SU-DHL-6 (cell line): ENCODE data around the gene UCN2.

Experiments used
- H2AFZ ChIP-seq: fragments of 200-600 bp; sonication (generic); 2 replicates; pipeline ENCODE4 v1.6.1; 2014; ENCODE audit warnings: low read depth, mild to moderate bottlenecking, moderate library complexity, mixed read lengths, antibody characterized with exemption, low read length; ENCODE audit not compliant: severe bottlenecking
- H3F3A ChIP-seq: fragments of 200-600 bp; shearing (Covaris generic); 2 replicates; pipeline ENCODE4 v1.6.0; 2016; ENCODE audit warnings: antibody characterized with exemption, mild to moderate bottlenecking; ENCODE audit not compliant: insufficient read depth
- H3K27ac ChIP-seq: fragments of 200-600 bp; sonication (generic); 2 replicates; pipeline ENCODE4 v1.5.1; 2016; ENCODE audit warnings: low read depth, mild to moderate bottlenecking, low read length, moderate library complexity, mixed read lengths
- H3K27me3 ChIP-seq: fragments of 200-600 bp; sonication (generic), shearing (Covaris generic); 2 replicates; pipeline ENCODE4 v1.6.0; 2014; ENCODE audit warnings: mild to moderate bottlenecking, low read length
- H3K36me3 ChIP-seq: fragments of 200-600 bp; sonication (generic); 2 replicates; pipeline ENCODE4 v1.6.1; 2014; ENCODE audit warnings: mild to moderate bottlenecking, low read length, mixed read lengths
- H3K4me2 ChIP-seq: fragments of 300-600, 200-600 bp; shearing (Covaris generic), sonication (generic); 2 replicates; pipeline ENCODE4 v1.6.0; 2014; ENCODE audit warnings: low read length, low read depth, mild to moderate bottlenecking; ENCODE audit not compliant: poor library complexity, severe bottlenecking
- H3K4me3 ChIP-seq: fragments of 200-600 bp; sonication (generic); 2 replicates; pipeline ENCODE4 v1.5.1; 2014; ENCODE audit warnings: antibody characterized with exemption, low read length, mild to moderate bottlenecking, mixed read lengths; ENCODE audit not compliant: insufficient read depth, poor library complexity, severe bottlenecking
- H3K79me2 ChIP-seq: fragments of 200-600 bp; sonication (generic); 2 replicates; pipeline ENCODE4 v1.6.1; 2014; ENCODE audit warnings: mild to moderate bottlenecking, low read length, moderate library complexity; ENCODE audit not compliant: insufficient read depth
- H3K9ac ChIP-seq: fragments of 200-600 bp; sonication (generic); 2 replicates; pipeline ENCODE4 v1.7.0; 2014; ENCODE audit warnings: mild to moderate bottlenecking, low read length
- H3K9me2 ChIP-seq: fragments of 200-600 bp; sonication (generic); replicated peaks from 2 replicates; pipeline ENCODE4 v1.6.1; 2014; ENCODE audit warnings: low read length; ENCODE audit not compliant: insufficient read depth
- H3K9me3 ChIP-seq: fragments of 200-600 bp; sonication (generic); 2 replicates; pipeline ENCODE4 v1.6.1; 2014; ENCODE audit warnings: low read length, mixed read lengths; ENCODE audit not compliant: insufficient read depth
- H4K20me1 ChIP-seq: fragments of 200-600 bp; sonication (generic); 2 replicates; pipeline ENCODE4 v1.6.1; 2014; ENCODE audit warnings: low read depth, mild to moderate bottlenecking, antibody characterized with exemption, low read length, moderate library complexity, mixed read lengths
- EZH2phosphoT487 ChIP-seq: fragments of 200-600 bp; sonication (generic), shearing (Covaris generic); conservative IDR thresholded peaks from 2 replicates; pipeline ENCODE4 v1.6.1; 2018; ENCODE audit warnings: mild to moderate bottlenecking, antibody characterized with exemption, low read length, moderate library complexity, mixed read lengths
- TF ChIP-seq, protein P1 (sequence below): fragments of 200-600 bp; sonication (generic); IDR thresholded peaks from one replicate; pipeline ENCODE4 v1.5.1; 2017; ENCODE audit warnings: antibody characterized with exemption, mild to moderate bottlenecking, low read length, moderate library complexity; ENCODE audit not compliant: insufficient read depth, poor library complexity, severe bottlenecking

UCN2 gene

DNA sequence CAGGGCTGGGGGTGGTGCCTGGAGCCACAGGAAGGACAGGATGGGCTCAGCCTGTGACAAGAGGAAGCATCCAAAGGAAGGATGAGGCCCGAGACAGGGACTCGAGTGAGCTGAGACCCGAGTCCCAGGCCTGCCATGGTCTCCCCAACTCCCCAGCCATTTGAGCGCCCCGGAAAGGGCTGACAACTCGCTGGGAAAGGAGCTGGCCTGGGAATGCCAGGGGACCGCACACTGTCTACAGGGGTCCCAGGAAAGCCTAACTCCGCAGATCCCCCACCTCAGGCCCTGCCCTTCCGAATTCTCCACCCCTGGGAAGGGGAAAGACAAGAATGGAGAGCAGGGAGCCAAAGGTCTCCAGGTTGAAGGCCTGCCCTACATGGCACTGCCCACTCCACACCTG is 38.6 kb downstream of the UCN2 start:
- Histone ChIP-seq H3K79me2 (no peaks in the 10 kb centered on the region), H3K4me3 (no peak overlapping the region), H3K4me2 (no peak overlapping the region), H3K36me3 (no peaks in the 10 kb centered on the region), H3K9ac (no peak overlapping the region), H4K20me1 (no peaks in the 10 kb centered on the region), H3K27me3 (no peaks in the 10 kb centered on the region), H2AFZ (no peak overlapping the region), H3K27ac (no peak overlapping the region), H3K9me2 (no peaks in the 10 kb centered on the region), H3K9me3 (no peaks in the 10 kb centered on the region), H3F3A (no peaks in the 10 kb centered on the region)
- TF ChIP-seq, protein P1, sequence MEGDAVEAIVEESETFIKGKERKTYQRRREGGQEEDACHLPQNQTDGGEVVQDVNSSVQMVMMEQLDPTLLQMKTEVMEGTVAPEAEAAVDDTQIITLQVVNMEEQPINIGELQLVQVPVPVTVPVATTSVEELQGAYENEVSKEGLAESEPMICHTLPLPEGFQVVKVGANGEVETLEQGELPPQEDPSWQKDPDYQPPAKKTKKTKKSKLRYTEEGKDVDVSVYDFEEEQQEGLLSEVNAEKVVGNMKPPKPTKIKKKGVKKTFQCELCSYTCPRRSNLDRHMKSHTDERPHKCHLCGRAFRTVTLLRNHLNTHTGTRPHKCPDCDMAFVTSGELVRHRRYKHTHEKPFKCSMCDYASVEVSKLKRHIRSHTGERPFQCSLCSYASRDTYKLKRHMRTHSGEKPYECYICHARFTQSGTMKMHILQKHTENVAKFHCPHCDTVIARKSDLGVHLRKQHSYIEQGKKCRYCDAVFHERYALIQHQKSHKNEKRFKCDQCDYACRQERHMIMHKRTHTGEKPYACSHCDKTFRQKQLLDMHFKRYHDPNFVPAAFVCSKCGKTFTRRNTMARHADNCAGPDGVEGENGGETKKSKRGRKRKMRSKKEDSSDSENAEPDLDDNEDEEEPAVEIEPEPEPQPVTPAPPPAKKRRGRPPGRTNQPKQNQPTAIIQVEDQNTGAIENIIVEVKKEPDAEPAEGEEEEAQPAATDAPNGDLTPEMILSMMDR = no peak
- no peak for TF ChIP-seq EZH2phosphoT487

DNA sequence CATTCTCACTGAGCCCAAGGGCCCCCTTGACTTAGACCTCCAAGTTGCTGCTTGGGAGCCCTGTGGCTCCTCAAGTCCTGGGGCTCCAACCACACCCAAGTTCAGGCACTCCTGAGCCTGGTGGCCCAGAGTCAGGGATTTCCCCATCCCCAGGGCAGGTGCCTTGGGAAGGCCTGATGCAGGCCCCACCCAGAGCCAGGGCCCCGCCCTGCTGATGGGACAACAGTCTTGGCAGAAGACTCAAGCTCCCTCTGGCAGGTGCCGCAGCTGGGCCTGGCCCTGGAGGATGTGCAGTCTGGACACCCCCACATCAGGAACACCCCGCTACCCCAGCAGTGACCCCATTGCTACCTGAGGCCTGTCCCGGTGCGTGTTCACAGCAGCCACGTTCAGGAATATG is 41.9 kb downstream of the UCN2 start:
- TF ChIP-seq EZH2phosphoT487 = no peak
- TF ChIP-seq, protein P1 = no peak
- no peak overlapping the region for H2AFZ ChIP-seq
- H3K9ac ChIP-seq = no peak overlapping the region
- H3K4me3 ChIP-seq = no peak overlapping the region
- H3F3A ChIP-seq = no peaks in the 10 kb centered on the region
- no peaks in the 10 kb centered on the region for H3K27me3 ChIP-seq
- H3K36me3 ChIP-seq = no peaks in the 10 kb centered on the region
- H3K27ac ChIP-seq = no peak overlapping the region
- no peaks in the 10 kb centered on the region for H3K79me2 ChIP-seq
- no peak overlapping the region for H3K4me2 ChIP-seq
- no peaks in the 10 kb centered on the region for H4K20me1 ChIP-seq
- H3K9me3 ChIP-seq = no peaks in the 10 kb centered on the region
- H3K9me2 ChIP-seq = no peaks in the 10 kb centered on the region

DNA sequence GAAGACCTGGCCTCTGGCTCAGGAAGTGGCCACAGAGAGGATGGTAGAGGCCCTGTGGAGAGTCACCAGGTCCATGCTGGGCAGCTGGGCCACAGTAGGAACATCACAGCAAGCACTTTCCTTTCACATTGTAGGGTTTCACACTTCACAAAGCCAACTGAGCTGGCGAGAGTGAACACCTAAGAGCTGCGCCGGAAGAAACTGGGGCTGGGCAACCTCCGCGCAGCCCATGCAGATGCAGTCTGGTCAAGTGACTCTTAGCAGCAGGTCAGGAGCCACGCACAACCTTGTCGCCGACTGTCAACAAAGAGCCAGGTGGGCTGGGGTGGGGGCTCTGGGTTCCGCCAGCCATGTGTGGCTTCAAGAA is 44.3 kb downstream of the UCN2 start:
- no peaks in the 10 kb centered on the region for H3K9me3 ChIP-seq
- H3K79me2 ChIP-seq = no peaks in the 10 kb centered on the region
- no peak overlapping the region for H3K9ac ChIP-seq
- no peak overlapping the region for H3K4me3 ChIP-seq
- no peak overlapping the region for H3K4me2 ChIP-seq
- no peaks in the 10 kb centered on the region for H3K36me3 ChIP-seq
- TF ChIP-seq EZH2phosphoT487 = no peak
- TF ChIP-seq, protein P1 = no peak
- H4K20me1 ChIP-seq = no peaks in the 10 kb centered on the region
- H3K9me2 ChIP-seq = no peaks in the 10 kb centered on the region
- H3K27me3 ChIP-seq = no peaks in the 10 kb centered on the region
- no peak overlapping the region for H3K27ac ChIP-seq
- H3F3A ChIP-seq = no peaks in the 10 kb centered on the region
- no peak overlapping the region for H2AFZ ChIP-seq

DNA sequence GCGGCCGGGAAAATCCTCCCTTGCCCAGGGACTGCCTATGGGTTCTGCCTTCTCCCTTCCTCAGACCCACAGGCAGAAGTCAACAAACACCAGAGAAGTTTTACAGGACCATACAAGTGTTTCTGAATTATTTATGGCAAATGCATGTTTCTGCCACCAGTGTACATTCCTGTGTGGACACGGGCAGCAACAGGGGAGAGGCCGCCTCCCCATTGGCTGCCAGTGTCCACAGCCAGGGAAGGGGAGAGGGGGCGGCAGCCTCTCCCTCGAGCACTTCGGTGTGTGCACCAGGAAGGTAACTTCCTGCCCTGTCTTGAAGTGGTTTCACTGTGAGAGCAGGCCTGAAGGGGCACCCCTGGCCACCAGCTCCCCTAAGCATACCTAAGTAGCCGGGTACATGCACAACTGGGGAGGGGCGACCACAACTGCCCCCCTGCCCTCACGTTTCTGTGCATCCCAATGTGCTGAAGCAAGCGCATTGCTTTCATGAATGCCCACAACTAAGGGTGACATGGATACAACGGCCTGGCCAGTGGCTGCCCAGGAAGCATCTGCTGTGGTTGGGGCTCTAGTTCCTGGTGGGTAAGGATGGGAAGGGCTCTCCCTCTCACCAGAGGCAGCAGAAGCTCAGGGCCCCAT is 44.8 kb downstream of the UCN2 start:
- no peak for TF ChIP-seq EZH2phosphoT487
- TF ChIP-seq, protein P1 = no peak
- no peaks in the 10 kb centered on the region for H3K36me3 ChIP-seq
- no peak overlapping the region for H2AFZ ChIP-seq
- no peak overlapping the region for H3K4me3 ChIP-seq
- no peaks in the 10 kb centered on the region for H3K27me3 ChIP-seq
- H3K27ac ChIP-seq = no peak overlapping the region
- no peak overlapping the region for H3K9ac ChIP-seq
- no peaks in the 10 kb centered on the region for H4K20me1 ChIP-seq
- H3K9me2 ChIP-seq = no peaks in the 10 kb centered on the region
- no peaks in the 10 kb centered on the region for H3K9me3 ChIP-seq
- H3K4me2 ChIP-seq = no peak overlapping the region
- no peaks in the 10 kb centered on the region for H3K79me2 ChIP-seq
- H3F3A ChIP-seq = no peaks in the 10 kb centered on the region
